Heart left ventricle (tissue), 16 donors: ENCODE results near the gene BET1. TPM values are rescaled to one million over a fixed set of nuclear protein-coding genes. Genes with fewer than 3 reads are reported as not detected.
"Not testable (repeated sequence)": the region's sequence is repeated elsewhere in the genome, so short reads cannot be mapped to it uniquely, and the experiment has no call there.

Source experiments
- ATAC-seq, 4 donors: fragments of 200-7000 bp; cut with Tn5 transposase; one replicate each; pipeline ENCODE4 v1.9.1; 2020 to 2022; ENCODE audit warnings: moderate library complexity in 4 of 4, mild to moderate bottlenecking in 3 of 4, moderate number of reproducible peaks in 1 of 4
- DNase-seq, 5 donors: peaks; one replicate each; pipeline ENCODE4 v3.0.0-alpha.2; 2020
- H3K27ac ChIP-seq, 12 donors: fragments of 200-600 bp; sonication (generic) in 4 of 12; one replicate each; pipeline versions ENCODE4 v1.5.0 to v1.8.0; 2016 to 2022; ENCODE audit warnings: mild to moderate bottlenecking in 2 of 12
- H3K27me3 ChIP-seq, 9 donors: fragments of 200-600 bp; sonication (generic) in 2 of 9; one replicate each; pipeline versions ENCODE4 v1.5.1 to v1.8.0; 2016 to 2022; ENCODE audit warnings: mild to moderate bottlenecking in 3 of 9
- H3K36me3 ChIP-seq, 9 donors: fragments of 200-600 bp; sonication (generic) in 2 of 9; one replicate each; pipeline versions ENCODE4 v1.5.0 to v1.8.0; 2018 to 2022; ENCODE audit warnings: mild to moderate bottlenecking in 2 of 9
- H3K4me1 ChIP-seq, 12 donors: fragments of 200-600 bp; sonication (generic) in 4 of 12; one replicate each; pipeline versions ENCODE4 v1.5.0 to v1.8.0; 2016 to 2022; ENCODE audit warnings: mild to moderate bottlenecking in 3 of 12
- H3K4me3 ChIP-seq, 12 donors: fragments of 200-600 bp; sonication (generic) in 4 of 12; one replicate each; pipeline versions ENCODE4 v1.5.0 to v1.8.0; 2017 to 2022; ENCODE audit warnings: mild to moderate bottlenecking in 9 of 12, moderate library complexity in 4 of 12
- H3K9me3 ChIP-seq, 12 donors: fragments of 200-600 bp; sonication (generic) in 4 of 12; one replicate each; pipeline versions ENCODE4 v1.5.0 to v1.8.0; 2016 to 2022; ENCODE audit warnings: mild to moderate bottlenecking in 1 of 12
- POLR2A ChIP-seq, 2 donors: fragments of 450-650 bp; IDR thresholded peaks; one replicate each; pipeline ENCODE4 v1.6.1; 2017; ENCODE audit warnings: antibody characterized with exemption in 2 of 2, mild to moderate bottlenecking in 2 of 2, moderate library complexity in 2 of 2
- WGBS, 4 donors: extraction: QIAGEN DNeasy Blood & Tissue Kit in 2 of 4; methylation state at CpG; one replicate each; pipeline versions ENCODE4 v1.1.5 to v1.1.7; 2013 to 2018; 5-methylcytosine and 5-hydroxymethylcytosine counted together
- intact Hi-C, 10 donors: fragments of 100-400 bp; cut with DNase I; formaldehyde crosslinking; loops; one replicate each; pipeline versions ENCODE4 v1.11.1 to v1.14.2; 2022
- polyA plus RNA-seq, 2 donors: library from polyadenylated mRNA; stranded (reverse); fragments of 200-250 nt; gene quantifications; one replicate each; pipeline ENCODE4 v1.2.3, GENCODE V29; 2013
- total RNA-seq, 9 donors: library from RNA; depleted of rRNA in 2 of 9; stranded (reverse); fragments of >200 nt in 2 of 9; fragmentation: NEBNext Ultra II Directional in 3 of 9; extraction: Animal tissue kit (Norgen Biotek cat#: 25700) in 3 of 9; gene quantifications; one replicate each; pipeline versions ENCODE4 v1.1.0 to v1.2.4, GENCODE V29; 2016 to 2023
- TF ChIP-seq, protein P1 (sequence below), 12 donors: fragments of 200-600 bp; sonication (generic) in 4 of 12; IDR thresholded peaks; one replicate each; pipeline versions ENCODE4 v1.5.0 to v1.8.0; 2018 to 2022; ENCODE audit warnings: antibody characterized with exemption in 12 of 12, mild to moderate bottlenecking in 5 of 12
- donor health status: ischemic (EF 13 %, LVEDD 7.1; RV severe dilation, severe dysfunction).
- donor health status: healthy with polysubstance abuse.
- donor health status: DM: no; HTN: yes; CAD: no.
- donor health status: DM: no; HTN: no; CAD: no.
- donor health status: ischemic (EF 25% LVEDD 6.9; RV normal size, moderate dysfunction).
- donor health status: ischemic (EF 25% LVEDD 5.7; RV mildly dilated, moderate dysfunction).
- donor health status: healthy.
- donor health status: DM: yes; HTN: yes; CAD: no.
- donor health status: ischemic (EF 35%, LVEDD 5.7; RV mildly dilated, moderate dysfunction).
- donor health status: nonischemic (EF 11% LVEDD 7.7; RV severe dilation, severe dysfunction).
- donor health status: DM: yes; HTN: yes; CAD: no.
- donor health status: PGD.
- donor health status: ischemic (EF 29% LVEDD 5.4; RV normal size, mild dysfunction).
- donor health status: nonischemic (EF 23%, LVEDD 6.1; RV moderate dilation, normal function).

The BET1 gene
- total and polyA plus RNA-seq, 11 donors, result 8.1 to 16.5 (median 12.1) TPM

DNA sequence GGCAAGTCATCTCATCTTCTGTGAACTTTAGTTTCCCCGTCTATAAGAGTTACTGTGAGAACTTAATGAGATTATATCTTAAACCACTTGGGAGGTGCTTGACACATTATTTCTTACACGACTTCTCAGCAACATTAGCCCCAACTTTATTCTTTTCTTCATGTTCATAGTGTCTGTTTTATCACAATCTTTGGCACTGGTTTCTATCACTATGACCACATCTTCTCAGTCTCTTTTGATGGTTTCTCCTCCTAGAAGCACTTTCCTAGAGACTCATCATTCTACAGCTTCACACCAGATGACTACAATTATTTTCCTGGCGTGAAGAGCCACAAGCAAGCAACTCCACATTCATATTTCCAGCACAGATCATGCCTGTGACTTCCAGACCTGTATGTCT is 26.5 kb upstream of the BET1 start:
- no peak for ATAC-seq
- DNase-seq, result no peak

DNA sequence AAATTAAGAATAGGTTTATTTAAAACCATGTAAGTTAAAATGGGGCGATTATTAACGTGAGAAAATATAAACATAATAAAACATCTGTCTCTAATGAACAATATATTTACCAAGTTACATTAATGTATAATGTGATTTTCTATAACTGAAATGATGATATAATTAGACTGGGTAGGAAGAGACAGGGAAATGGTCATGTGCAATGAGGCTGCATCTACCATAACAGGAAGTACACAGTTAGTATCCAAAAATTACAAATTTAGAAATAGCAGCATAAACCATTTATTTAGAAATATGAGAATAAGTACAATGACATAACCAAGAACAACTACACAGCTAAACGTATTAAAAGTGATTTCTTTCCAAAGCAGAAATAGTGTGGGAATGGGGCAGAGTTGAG is 25.8 kb upstream of the BET1 start:
- no peaks in the 10 kb centered on the region for H3K9me3 ChIP-seq
- H3K27me3 ChIP-seq, result no peaks in the 10 kb centered on the region
- no peak for TF ChIP-seq POLR2A (IDR thresholded peaks at IDR 0.05)
- TF ChIP-seq, protein P1, sequence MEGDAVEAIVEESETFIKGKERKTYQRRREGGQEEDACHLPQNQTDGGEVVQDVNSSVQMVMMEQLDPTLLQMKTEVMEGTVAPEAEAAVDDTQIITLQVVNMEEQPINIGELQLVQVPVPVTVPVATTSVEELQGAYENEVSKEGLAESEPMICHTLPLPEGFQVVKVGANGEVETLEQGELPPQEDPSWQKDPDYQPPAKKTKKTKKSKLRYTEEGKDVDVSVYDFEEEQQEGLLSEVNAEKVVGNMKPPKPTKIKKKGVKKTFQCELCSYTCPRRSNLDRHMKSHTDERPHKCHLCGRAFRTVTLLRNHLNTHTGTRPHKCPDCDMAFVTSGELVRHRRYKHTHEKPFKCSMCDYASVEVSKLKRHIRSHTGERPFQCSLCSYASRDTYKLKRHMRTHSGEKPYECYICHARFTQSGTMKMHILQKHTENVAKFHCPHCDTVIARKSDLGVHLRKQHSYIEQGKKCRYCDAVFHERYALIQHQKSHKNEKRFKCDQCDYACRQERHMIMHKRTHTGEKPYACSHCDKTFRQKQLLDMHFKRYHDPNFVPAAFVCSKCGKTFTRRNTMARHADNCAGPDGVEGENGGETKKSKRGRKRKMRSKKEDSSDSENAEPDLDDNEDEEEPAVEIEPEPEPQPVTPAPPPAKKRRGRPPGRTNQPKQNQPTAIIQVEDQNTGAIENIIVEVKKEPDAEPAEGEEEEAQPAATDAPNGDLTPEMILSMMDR (IDR thresholded peaks at IDR 0.05), result no peak
- DNase-seq (no peak), ATAC-seq (no peak)
- no peaks in the 10 kb centered on the region for H3K36me3 ChIP-seq
- H3K4me1 ChIP-seq, result no peaks in the 10 kb centered on the region
- H3K27ac ChIP-seq, result no peak overlapping the region
- intact Hi-C loops, result no loop called here
- WGBS, 4 donors, result 79 to 86% (median 83%) methylated on average over 3 of the region's 3 CpGs
- H3K4me3 ChIP-seq, result no peak overlapping the region

More for the DNA sequence above, 26.5 kb upstream of the BET1 start:
- Histone ChIP-seq H3K9me3 (no peaks in the 10 kb centered on the region), H3K4me1 (no peaks in the 10 kb centered on the region), H3K27ac (no peak overlapping the region), H3K36me3 (no peaks in the 10 kb centered on the region), H3K27me3 (peaks cover 0 to 3% (median 0%) of the 10 kb centered on the region in 9 donors), H3K4me3 (no peak overlapping the region)
- 71 to 86% (median 83%) methylated on average over 3 of the region's 3 CpGs for WGBS, 4 donors
- intact Hi-C loops, result no loop called here
- TF ChIP-seq, protein P1 (IDR thresholded peaks at IDR 0.05), result no peak
- no peak for TF ChIP-seq POLR2A (IDR thresholded peaks at IDR 0.05)

DNA sequence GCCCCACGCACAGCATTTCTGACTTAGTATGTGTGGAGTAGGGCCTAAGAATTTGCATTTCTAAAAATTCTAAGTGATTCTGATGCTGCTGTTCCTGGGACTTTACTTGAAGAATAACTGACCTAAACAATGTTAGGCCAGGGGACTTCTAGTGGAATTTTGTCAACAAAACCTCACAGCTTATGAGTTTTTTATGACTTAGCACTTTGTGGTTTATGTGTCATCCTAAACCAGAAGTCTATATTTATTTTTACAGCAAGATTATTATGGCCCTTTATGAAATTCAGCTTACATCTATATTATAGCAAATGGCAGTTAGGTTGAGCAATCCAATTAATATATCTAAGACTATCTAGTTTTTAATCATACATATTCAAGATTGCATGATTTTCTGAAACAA is 24.6 kb upstream of the BET1 start:
- 97 to 100% (median 99%) methylated on average over 1 of the region's 1 CpG for WGBS, 4 donors
- H3K4me3 ChIP-seq, result no peak overlapping the region

DNA sequence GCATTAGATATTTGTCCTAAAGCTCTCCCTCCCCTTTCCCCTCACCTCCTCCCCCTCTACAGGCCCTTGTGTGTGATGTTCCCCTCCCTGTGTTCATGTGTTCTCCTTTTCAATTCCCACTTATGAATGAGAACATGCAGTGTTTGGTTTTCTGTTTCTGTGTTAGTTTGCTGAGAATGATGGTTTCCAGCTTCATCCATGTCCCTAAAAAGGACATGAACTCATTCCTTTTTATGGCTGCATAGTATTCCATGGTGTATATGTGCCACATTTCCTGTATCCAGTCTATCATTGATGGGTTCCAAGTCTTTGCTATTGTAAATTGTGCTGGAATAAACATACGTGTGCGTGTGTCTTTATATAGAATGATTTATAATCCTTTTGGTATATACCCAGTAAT is 22.5 kb upstream of the BET1 start:
- intact Hi-C loops, H3K9me3 ChIP-seq, H3K4me3 ChIP-seq, H3K27ac ChIP-seq, ATAC-seq, DNase-seq, H3K36me3 ChIP-seq, H3K4me1 ChIP-seq, H3K27me3 ChIP-seq: not testable (repeated sequence)
- WGBS, 4 donors, result 90 to 98% (median 95%) methylated on average over 2 of the region's 2 CpGs

More for the DNA sequence above, 24.6 kb upstream of the BET1 start:
- no peaks in the 10 kb centered on the region for H3K4me1 ChIP-seq
- DNase-seq (no peak), ATAC-seq (no peak)
- H3K36me3 ChIP-seq, result no peaks in the 10 kb centered on the region
- intact Hi-C loops, result no loop called here
- no peaks in the 10 kb centered on the region for H3K9me3 ChIP-seq
- no peaks in the 10 kb centered on the region for H3K27me3 ChIP-seq
- H3K27ac ChIP-seq, result no peak overlapping the region
- TF ChIP-seq POLR2A (IDR thresholded peaks at IDR 0.05), result no peak
- TF ChIP-seq, protein P1 (IDR thresholded peaks at IDR 0.05), result no peak

DNA sequence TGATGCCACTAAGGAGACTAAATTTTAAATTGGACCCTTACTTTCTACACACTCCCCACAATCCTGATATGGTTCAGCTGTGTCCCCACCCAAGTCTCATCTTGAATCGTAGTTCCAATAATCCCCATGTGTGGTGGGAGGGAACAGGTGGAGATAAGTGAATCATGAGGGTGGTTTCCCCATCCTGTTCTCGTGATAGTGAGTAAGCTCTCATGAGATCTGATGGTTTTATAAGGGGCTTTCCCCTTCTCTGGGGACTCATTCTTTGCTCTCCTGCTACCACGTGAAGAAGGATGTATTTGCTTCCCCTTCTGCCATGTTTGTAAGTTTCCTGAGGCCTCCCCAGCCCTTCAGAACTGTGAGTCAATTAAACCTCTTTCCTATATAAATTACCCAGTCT is 18.4 kb upstream of the BET1 start:
- no peak for DNase-seq
- TF ChIP-seq, protein P1 (IDR thresholded peaks at IDR 0.05), result no peak
- Histone ChIP-seq H3K27me3 (no peaks in the 10 kb centered on the region), H3K4me3 (no peak overlapping the region), H3K36me3 (no peaks in the 10 kb centered on the region), H3K4me1 (no peaks in the 10 kb centered on the region), H3K27ac (no peak overlapping the region), H3K9me3 (peaks cover 0 to 6% (median 0%) of the 10 kb centered on the region in 12 donors)
- intact Hi-C loops, result no loop called here
- 38 to 63% (median 53%) methylated on average over 3 of the region's 3 CpGs for WGBS, 4 donors
- ATAC-seq, result no peak
